IPS-NIHi7 (cell line): Measurements from ENCODE around the gene FOXI1.

Experiments
- DNase-seq: peaks from one replicate; pipeline ENCODE4 v3.0.0; 2012; ENCODE audit warnings: mixed read lengths; ENCODE audit errors: extremely low spot score

The FOXI1 gene

DNA sequence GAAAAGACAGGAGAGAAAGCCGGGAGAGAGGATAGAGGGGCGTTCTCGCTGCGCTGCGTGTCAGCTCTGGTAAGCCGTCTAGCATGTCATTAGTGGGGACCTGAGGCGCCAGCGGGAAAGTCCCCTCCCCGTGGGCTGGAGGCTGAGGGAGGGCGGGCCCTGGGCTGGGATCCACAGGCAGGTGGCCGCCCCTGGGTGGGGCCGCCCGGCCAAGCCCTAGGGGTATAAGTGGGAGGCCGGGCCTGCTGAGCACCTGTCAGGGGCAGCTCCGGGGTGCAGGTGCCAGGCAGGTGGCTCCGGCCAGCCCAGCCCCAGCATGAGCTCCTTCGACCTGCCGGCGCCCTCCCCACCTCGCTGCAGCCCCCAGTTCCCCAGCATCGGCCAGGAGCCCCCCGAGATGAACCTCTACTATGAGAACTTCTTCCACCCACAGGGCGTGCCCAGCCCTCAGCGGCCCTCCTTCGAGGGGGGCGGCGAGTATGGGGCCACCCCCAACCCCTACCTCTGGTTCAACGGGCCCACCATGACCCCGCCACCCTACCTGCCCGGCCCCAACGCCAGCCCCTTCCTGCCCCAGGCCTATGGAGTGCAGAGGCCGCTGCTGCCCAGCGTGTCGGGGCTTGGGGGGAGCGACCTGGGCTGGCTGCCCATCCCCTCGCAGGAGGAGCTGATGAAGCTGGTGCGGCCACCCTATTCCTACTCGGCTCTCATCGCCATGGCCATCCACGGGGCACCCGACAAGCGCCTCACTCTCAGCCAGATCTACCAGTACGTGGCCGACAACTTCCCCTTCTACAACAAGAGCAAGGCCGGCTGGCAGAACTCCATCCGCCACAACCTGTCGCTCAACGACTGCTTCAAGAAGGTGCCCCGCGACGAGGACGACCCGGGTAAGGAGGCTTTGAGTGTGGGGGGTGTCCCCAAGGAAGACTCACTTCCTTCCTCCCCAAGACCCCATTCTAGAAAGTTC lies at the start of gene FOXI1:
Gene FOXI1 (plus strand): TSS at position 256 of the 970 bp plus-strand sequence. CDS start 61 bp downstream, at position 317.
- no peak for DNase-seq

DNA sequence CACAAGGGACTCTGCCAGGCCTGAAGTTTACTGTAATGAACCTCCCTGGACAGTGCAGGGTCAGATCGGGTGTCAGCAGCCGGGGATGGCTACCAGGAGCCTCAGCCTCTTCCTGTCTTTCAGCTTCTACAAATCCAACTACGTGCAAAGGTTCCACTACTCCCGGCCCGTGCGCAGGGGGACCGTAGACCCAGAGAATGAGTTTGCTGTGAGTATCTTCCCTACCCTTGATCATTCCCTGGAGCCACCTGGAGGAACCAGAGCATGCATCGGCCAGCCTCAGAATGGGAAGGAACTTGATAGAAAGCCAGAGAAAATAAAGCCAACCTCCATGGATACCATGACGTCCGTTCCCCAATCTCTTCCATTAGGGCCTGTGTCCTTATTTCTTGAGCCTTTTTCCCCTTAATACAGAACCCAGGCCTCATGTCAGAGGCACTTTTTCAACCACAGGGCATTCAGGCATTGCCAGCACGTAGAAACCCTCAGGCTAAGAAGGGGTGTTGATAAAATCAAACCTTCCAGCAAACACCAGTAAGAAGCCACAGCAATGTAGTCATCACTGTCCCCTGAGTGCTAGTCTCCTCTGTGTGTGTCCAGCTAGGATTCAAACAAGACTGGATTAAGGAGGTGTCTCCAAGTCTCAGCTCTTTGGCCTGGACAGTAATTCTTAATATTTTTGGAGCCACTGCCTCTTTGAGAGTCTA lies 49.0 kb upstream of the FOXI1 start:
- no peak for DNase-seq

DNA sequence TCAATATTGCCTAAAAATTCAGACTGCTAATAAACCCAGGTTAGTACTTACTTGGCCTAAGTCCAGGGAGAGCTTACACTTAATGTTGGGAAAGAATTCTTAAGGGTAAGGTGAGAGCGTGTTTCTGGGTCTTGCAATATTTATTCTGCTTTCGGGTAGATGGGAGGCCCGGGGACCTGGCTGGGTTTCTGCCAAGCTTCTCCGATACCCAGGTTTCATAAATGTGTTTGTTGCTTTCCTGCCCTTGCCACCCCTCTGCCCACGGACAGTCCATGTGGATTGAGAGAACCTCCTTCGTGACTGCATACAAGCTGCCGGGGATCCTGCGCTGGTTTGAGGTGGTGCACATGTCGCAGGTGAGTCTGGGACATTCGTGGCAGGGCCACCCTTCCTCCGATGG lies 48.4 kb upstream of the FOXI1 start:
- no peak for DNase-seq

DNA sequence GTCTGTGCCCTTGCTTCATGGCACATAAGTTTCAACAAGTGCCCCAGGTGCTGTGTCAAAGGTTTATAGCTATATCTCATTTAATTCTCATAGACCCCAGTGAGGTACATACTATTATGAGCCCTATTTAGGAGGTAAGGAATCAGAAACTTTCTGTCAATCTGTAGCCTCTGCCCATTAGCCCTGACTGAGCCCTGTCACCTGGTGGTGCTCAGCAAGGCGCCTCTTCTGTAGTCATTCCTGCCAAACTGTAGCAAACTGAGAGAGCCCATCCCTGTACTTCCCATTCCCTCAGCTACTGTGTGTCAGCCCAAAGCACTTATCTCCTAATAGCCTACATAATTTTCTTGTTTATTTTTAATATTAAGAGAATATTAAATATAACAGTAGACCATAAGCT lies 46.5 kb upstream of the FOXI1 start:
- DNase-seq, result no peak

DNA sequence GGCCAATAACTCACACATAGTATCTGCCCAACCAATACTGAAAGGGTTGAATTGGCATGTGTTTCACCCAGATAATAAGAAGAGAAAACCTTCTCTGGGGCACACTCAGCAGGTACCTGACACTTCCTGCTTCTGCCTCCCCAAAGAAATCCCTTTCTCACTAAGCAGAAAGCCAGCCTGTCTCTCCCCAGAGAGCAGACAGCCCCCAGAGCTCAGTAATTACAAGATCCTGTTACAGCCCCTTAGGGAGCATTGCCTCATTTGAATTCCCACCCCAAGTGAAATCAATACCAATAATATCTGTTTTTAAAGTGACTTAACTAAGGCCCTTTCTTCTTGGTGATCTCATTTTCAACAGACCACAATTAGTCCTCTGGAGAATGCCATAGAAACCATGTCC lies 38.5 kb upstream of the FOXI1 start:
- no peak for DNase-seq

DNA sequence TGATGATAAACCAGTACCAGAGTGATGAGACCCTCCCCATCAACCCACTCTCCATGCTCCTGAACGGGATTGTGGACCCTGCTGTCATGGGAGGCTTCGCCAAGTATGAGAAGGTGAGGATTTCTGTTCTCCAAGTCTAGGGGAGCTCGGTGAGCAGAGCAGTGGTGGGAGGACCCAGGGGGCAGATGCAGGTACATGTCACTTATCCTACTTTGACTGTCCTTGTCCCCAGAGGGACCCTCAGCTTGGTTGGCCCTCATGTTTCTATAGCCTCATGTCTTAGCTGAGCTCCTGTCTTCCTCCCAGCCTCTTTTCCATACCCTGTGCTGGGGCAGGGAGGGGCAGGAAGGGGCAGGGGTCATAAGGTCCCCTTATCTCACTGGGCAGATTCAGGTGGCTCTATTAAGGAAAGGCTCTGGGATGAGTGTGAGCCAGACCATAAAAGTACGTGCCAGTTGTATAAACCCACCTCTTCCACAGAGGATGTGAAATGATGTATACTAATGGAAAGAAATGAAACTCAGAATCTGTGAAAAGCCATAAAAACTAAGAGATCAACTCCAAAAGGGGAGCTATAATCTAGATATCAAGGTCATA lies 38.0 kb upstream of the FOXI1 start:
- DNase-seq, result no peak

DNA sequence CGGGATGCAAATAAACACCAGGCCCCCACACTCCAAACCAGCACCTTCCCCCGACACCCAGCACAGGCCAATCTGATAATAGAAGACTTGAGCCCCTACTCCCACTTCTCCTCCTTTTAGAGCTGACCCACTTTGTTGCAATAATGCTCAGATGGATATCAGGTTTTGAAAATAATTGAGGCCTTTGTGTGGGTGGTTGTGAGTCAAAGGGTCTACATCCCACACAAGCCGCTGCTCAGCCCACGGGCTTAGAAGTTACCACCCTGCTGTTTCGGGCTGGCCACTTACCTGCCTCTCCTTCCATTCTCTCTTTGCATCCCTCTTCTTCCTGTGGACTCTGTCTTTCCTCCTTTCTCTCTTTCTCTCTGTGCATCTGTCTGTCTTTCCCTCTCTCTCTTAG lies 36.2 kb upstream of the FOXI1 start:
- no peak for DNase-seq

DNA sequence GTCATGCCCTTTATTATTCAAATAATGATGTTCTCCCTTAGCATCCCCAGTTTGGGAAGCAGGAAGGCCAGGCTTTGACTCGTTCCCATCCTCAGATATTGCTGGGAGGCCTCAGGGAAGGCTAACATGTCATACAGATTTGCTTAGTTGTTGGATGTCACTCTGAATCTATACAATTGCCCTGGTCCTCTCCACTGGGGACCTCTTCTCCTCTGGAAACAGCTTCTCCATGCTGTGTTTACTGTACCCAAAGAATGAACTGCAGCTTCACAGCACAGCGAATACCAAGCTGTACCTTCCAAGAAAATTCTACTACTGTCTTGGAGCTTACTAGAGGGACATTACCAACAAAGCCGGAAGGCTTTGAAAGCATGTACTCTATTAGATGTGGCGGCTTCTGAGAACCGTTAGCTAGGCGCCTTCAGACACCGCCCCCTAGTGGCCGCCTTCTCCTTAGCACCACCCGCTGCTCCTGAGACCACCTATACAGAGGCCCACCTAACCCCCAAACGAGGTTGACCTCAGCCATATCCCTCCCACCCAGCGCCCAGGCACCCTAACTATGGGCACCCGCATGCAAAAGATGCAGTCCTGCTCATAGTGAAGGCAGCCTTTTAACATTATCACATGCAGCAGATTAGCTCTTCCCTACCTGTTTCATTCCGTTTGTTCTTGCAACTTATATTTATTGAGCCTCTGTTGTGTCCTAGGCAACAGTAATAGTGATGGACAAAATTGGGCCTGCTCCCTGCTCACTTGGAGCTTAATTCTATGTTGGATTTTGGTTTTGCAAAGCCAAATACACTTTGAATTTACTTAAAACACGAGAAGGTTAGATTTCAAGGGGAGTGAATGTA lies 34.9 kb upstream of the FOXI1 start:
- DNase-seq, result peak; percentile 87

DNA sequence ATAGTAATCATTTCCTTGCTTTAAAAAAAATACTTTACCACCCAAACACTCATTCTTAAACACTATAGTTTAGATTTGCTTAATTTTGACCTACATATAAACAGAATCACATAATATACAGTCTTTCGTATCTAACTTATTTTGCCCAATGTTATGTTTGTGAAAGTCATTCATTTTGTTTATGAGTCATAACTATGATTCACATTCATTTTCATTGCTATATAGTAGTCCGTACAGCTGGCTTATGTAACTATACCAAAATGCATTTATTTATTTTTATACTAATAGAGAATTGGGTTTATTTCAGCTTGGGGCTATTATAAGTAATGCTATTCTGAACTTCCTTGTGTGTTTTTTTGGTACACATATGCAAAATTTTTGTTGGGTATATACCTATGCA lies 33.9 kb upstream of the FOXI1 start:
- DNase-seq, result no peak

DNA sequence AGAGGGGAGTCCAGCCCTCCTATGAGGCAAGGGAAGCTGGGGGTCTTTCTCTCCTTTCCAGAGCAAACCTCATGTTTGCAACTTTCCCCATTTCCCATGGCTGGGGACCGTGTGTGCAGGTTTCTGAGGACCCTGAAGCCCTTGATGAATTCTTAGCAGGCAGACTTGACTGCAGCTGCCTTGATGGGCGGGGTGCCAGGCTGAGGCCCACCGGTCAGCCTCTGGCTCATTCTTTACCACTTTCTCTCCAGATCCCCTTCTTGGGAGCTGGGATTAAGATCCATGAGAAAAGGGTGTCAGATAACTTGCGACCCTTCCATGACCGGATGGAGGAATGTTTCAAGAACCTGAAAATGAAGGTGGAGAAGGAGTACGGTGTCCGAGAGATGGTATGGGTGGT lies 30.0 kb upstream of the FOXI1 start:
- DNase-seq, result no peak

DNA sequence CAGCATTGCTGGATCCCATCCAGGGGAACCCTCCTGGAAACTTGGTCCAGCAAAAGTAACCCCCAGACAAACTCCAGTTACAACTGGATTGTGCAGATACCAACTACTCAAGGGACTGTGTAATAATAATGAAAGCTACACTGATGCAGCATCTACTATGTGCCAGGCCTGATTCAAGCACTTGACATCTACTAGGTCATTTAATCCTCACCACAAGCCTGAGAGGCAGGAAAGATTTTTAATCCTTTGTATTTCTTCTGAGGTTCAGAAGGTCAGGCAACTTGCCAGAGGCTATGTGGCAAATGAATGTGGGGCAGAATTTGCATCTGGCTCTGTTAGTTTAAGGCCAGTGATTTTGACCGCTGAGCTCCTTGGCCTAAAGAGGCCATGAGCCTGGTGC lies 29.5 kb upstream of the FOXI1 start:
- no peak for DNase-seq

DNA sequence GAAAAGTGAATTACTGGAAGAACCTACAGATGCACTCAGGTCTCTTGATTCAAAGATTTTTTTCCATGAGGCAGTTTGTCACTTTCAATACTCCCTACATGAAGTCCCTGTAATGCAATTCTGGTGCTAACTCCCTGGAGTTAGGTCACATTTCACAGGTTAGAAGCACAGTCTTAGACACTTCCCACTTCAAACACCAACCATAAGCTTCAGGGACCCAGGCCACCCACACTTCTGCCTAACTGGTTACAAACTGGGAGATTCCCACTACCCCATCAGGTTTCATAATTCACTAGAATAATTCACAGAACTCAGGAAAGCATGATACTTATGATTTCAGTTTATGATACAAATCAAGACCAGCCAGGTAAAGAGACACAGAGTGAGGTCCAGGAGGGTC lies 29.0 kb upstream of the FOXI1 start:
- DNase-seq, result no peak

DNA sequence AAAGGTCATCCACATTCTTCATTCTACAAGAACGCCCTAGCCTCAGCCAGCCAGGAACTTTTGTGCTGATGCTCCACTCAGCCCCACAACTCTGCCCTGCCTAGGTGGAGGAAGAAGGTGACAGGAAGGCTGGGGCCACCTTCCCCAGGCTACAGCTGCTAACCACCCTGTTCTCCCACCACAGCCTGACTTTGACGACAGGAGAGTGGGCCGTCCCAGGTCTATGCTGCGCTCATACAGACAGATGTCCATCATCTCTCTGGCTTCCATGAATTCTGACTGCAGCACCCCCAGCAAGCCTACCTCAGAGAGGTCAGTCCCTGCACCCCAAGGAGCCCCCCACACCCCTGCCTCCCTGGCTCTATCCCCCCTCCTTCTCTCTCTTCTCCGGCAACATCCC lies 28.2 kb upstream of the FOXI1 start:
- DNase-seq, result no peak

DNA sequence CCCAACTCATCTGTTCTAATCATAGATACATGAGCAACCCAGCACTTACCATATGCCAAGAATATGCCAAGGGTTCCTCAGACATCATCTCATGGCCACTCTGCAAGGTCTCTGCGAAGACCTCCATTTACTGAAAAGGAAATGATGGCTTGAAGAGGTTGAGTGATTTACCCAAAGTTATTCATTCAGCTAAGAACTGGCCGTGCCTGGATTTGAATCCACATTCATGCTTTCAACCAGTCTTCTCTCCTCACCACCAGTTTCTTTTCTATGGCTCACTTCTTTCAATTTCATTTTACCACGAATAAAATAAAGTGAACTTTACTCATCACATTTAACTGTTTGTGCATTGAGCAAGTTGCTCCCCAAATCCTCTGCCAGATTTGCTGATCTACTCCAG lies 27.2 kb upstream of the FOXI1 start:
- no peak for DNase-seq

DNA sequence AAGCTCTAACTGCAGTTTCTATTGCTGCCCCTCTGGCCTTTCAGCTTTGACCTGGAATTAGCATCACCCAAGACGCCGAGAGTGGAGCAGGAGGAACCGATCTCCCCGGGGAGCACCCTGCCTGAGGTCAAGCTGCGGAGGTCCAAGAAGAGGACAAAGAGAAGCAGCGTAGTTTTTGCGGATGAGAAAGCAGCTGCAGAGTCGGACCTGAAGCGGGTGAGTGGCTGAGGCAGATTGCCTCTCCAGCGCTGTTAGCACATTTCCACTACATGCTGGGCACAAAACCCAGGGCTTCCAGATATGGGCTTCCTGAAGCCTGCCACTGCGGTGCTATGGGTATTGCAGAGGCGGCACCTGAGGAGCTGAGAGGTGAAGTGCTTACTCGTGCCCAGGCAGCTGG lies 26.8 kb upstream of the FOXI1 start:
- DNase-seq, result no peak

DNA sequence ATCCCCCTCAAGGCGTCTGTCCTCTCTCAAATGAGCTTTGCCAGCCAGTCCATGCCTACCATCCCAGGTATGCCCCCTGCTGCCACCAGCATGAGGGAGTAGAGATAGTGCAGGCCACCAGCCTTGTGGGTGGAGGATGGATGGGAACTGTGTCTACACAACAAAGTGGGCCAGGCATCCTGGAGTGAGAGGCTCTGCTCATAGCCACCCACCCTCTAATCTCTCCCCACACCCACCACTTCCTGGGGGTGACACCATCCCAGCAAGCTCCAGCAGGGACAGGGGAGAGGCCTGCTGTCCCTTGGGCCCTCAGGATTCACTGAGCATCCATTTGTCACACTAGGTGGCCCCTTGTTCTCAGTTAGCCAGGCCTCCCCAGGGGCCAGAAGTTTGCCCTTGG lies 25.5 kb upstream of the FOXI1 start:
- DNase-seq, result no peak

DNA sequence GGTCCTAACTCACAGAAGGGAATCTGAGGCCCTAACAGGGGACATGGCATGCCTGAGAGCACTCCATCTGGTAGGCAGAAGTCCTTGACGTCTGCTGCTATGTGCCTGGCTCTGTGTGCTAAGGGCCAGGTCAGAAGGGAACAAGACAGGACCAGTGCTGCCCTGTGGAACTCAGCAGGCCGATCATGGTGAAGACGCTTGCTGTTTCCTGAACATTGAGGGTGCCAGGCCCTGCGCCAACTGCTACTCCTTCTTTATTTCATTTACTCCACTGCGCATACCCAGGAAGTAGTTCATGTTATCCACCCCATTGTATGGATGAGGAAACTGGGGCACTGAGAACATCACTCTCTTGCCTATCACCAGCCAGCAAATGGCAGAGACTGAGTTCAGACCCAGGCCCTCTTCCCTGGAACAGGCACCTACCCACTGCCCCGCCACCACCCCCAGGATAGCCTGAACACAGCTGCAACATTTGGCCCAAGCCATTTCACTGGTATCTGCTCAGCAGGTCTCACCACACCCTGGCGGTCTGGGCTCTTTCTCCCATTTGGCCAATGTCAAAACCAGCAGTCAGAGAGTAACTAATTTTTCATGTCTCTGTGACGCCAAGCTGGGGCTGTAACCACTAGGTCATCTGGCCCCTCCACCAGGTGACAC lies 24.8 kb upstream of the FOXI1 start:
- DNase-seq, result no peak

DNA sequence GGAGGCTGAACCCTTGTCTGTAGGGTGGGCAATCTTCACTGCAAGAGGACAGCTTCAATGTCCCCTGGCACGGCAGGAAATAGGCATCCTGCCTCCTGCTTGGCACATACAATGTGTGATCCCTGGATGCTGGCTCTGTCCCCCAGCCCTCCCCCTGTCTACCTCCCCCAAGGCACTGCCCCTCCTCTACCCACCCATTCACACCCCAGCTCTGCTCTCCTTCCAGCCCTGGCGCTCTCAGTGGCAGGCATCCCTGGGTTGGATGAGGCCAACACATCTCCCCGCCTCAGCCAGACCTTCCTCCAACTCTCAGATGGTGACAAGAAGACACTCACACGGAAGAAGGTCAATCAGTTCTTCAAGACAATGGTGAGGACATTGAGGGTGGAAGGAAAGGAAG lies 24.1 kb upstream of the FOXI1 start:
- DNase-seq, result no peak

DNA sequence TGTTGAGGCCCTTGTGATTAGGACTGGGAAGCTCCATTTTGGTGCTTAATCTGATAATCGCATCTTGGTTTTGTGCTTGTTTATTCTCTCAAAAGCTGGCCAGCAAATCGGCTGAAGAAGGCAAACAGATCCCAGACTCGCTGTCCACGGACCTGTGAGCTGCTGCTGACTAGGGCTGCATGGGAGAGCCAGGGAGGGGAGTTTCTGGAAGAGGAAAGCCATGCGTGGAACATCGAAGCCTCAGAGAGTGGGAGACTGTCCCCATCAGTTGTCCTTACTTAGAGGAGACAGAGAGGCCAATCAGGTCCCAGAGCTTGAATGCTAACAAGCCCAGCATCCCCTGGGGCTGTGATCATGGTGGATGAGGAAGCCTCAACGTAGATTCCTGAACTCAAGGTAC lies 23.0 kb upstream of the FOXI1 start:
- no peak for DNase-seq

DNA sequence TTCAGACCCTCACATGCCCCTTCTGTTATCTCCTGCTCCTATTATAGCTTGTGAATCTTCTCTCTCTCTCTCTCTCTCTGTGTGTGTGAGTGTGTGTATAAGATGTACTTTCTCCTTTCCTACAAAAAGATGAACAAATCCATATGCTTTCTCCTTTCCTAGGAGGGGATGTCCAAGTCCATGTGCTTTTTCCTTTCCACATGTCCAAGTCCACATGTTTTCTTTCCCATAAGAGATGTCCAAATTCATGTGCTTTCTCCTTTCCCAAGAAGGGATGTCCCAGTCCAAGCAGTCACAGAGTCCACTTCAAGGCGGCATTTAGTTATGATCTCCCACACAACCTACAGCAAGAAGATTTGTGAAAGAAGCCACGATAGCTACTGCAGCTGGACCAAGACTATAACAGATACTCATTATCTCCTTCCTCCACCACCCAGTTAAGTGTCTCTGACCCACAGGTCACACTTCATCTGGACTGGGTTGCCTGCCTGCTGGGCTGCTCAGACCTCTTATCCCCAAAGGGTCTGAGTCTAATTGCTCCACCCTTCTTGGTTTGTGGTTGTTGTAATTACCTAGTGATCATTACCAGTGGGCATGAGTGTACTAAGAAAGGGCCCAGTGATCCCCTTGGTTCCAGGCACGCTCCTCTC lies 18.4 kb upstream of the FOXI1 start:
- DNase-seq, result no peak
